C4-2B (cell line): ENCODE measurements around the gene SLC6A19.

Experiments
- CTCF ChIP-seq: fragments of 450-650 bp; conservative IDR thresholded peaks from 2 replicates; pipeline ENCODE4 v1.5.1; 2017; ENCODE audit warnings: mild to moderate bottlenecking
- ZFX ChIP-seq: fragments of 450-650 bp; IDR thresholded peaks from 2 replicates; pipeline ENCODE4 v1.6.1; 2017

GRCh38 chr5:1273745-1274144, 72.3 kb downstream of the SLC6A19 start:
- TF ChIP-seq CTCF = no peak
- TF ChIP-seq ZFX = no peak
